Fibroblast of the aortic adventitia (primary cell): Measurements from ENCODE around the gene TMEM151B. TPM values are rescaled to one million over a fixed set of nuclear protein-coding genes. Genes with fewer than 3 reads are reported as not detected.
"Not testable (repeated sequence)": the region's sequence is repeated elsewhere in the genome, so short reads cannot be mapped to it uniquely, and the experiment has no call there.

ENCODE experiments used
- DNase-seq: peaks from one replicate; pipeline ENCODE4 v3.0.0-alpha.2; 2010; ENCODE audit warnings: low read depth
- H3K4me3 ChIP-seq: 2 replicates; pipeline ENCODE4 v1.5.1; 2011; ENCODE audit warnings: low read depth, mild to moderate bottlenecking, control low read depth, low read length, moderate library complexity
- total RNA-seq: library from RNA; depleted of rRNA; stranded (reverse); fragments of >200 nt; gene quantifications from 2 replicates; pipeline ENCODE4 v1.2.3, GENCODE V29; 2012; ENCODE audit warnings: low replicate concordance
- TF ChIP-seq, protein P1 (sequence below): IDR thresholded peaks from 2 replicates; pipeline ENCODE4 v1.5.1; 2011; ENCODE audit warnings: mild to moderate bottlenecking, low read length, control low read depth, inconsistent platforms; ENCODE audit not compliant: insufficient read depth

TMEM151B gene
- total RNA-seq, 1 donor, result not detected

DNA sequence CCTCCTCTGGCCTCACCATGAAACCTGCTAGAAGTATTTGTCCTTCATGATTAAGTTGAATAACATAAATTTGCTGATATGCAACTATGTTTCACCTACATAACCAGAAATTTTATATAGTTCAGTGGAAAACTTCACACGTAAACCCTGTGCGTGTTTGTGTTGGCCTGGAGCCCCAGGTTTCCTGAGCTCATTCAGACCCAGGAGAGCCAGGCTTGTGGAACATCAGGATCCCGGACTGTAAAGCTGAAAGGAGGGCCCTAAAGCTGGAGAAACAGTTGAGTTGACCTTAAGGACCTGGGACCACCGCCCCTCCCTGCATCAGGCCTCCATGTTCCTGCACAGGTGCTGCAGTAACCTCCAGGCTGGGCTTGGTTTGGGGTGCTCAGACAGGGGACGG, 69.1 kb downstream of the TMEM151B start:
- no peak overlapping the region for H3K4me3 ChIP-seq
- TF ChIP-seq, protein P1, sequence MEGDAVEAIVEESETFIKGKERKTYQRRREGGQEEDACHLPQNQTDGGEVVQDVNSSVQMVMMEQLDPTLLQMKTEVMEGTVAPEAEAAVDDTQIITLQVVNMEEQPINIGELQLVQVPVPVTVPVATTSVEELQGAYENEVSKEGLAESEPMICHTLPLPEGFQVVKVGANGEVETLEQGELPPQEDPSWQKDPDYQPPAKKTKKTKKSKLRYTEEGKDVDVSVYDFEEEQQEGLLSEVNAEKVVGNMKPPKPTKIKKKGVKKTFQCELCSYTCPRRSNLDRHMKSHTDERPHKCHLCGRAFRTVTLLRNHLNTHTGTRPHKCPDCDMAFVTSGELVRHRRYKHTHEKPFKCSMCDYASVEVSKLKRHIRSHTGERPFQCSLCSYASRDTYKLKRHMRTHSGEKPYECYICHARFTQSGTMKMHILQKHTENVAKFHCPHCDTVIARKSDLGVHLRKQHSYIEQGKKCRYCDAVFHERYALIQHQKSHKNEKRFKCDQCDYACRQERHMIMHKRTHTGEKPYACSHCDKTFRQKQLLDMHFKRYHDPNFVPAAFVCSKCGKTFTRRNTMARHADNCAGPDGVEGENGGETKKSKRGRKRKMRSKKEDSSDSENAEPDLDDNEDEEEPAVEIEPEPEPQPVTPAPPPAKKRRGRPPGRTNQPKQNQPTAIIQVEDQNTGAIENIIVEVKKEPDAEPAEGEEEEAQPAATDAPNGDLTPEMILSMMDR, result no peak
- DNase-seq, result no peak

DNA sequence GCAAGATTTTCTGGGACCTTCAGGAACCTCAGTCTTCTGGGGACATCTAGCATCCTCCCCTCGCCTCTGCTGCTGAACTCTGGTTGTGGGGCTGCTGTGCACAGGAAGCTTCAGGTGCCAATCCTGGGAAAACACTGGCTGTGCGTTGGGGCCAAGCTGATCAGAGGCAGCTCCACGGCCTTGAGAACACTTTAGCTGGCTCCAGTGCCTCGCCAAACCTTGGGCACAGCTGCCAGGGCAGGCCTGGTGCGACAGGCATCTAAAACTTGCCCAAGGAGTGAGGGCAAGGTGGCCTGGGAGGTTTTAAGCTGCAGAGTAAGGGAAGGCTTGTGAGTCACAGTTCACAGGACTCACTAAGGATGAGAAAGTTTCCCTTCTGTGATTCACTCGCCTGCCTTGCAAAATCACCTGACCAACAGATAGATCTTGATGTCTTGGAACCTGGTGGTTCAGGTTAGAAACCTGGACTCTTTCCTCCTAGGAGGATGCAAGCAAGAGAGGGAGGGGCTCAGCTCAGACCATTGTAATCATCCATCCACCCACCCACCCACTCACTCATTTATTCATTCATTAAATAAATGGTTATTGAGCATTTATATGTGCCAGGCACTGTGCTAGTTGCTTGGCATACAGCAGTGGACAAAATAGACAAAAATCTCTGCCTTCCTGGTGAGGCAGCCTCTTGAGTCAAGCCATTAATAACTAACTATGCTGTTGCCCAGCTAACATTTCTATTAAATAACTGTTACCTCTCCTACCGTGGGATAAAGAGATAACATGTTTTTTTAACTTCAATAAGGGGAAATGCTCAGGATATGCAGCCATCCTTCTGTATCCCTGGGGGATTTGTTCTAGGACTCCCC, 69.7 kb downstream of the TMEM151B start:
- DNase-seq, result no peak
- H3K4me3 ChIP-seq, result no peak overlapping the region
- TF ChIP-seq, protein P1, result no peak

DNA sequence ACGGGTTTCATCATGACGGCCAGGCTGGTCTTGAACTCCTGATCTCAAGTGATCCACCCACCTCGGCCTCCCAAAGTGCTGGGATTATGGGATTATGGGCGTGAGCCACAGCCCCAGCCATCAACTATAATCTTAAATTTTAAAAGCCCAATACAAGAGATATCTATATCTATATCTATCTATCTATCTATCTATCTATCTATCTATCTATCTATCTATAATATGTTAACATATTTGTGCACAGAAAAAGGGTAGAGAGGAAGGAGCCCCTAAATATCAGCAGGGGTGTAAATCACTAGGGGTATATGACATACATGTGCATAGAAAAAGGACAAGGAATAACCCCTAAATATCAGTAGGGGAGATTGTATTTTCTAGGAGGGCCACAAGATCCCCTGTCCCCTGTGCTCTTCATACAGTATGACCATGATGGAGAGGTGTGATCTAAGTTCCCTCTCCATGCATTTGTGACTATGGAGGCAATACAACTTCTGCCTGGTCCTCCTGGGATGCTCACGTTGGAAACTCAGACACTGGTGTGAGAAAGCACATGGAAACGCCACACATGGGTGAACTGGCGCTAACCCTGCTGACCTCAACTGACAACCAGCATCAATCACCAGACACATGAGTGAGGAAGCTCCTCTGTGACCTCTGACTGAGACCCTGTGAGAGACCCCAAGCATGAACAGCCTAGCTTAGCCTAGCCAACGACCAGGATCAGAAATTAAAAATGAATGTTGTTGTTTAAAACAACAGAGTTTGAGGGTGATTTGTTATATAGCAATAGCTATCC, 71.0 kb downstream of the TMEM151B start:
- TF ChIP-seq, protein P1, result no peak
- no peak overlapping the region for H3K4me3 ChIP-seq
- DNase-seq, result no peak

DNA sequence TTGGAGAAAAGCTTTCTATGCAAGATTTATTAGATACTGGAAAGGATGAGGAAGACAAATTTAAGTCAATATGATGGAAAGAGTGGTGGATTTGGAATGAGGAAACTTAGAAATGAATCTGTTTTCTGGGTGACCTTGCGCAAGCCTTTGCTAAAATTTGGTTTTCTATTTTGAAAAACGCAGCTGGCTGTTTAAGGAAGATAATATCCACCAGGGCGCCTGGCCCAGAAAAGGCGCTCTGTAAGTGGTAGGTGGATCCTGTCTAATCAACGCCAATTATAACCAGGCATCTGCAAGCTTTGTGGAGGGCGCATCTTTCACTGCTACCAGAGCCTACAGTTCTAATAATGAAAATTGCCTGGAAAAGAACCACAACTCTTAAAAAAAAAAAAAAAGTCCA, 71.8 kb downstream of the TMEM151B start:
- TF ChIP-seq, protein P1, result no peak
- DNase-seq, result peak; percentile 6
- no peak overlapping the region for H3K4me3 ChIP-seq

DNA sequence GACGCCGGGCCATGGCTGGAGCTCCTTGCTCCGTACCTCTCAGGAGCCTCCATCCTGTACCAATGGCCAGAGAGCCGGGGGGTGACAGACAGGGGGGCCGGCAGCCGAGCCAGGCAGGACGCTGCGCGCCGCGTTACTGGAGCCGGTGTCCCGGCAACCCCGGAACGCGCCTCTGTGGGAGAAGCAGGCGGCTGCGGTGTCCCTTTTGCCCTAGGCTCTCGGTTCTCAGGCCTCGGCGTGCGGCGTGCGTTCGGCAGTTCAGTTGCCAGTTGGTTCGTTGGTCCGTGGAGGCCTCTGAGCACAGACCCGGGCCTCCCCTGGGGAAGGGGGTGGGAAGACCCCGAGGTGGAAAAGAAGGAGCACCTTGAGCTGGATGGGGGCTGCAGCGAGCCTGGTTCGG, 72.2 kb downstream of the TMEM151B start, which contains the start of gene SPATS1:
SPATS1 (plus strand) TSS at position 162 of the 400 bp plus-strand sequence. CDS start 446 bp downstream, outside the sequence.
- no peak for DNase-seq
- TF ChIP-seq, protein P1, result no peak
- H3K4me3 ChIP-seq, result no peak within 1 kb of the TSS

DNA sequence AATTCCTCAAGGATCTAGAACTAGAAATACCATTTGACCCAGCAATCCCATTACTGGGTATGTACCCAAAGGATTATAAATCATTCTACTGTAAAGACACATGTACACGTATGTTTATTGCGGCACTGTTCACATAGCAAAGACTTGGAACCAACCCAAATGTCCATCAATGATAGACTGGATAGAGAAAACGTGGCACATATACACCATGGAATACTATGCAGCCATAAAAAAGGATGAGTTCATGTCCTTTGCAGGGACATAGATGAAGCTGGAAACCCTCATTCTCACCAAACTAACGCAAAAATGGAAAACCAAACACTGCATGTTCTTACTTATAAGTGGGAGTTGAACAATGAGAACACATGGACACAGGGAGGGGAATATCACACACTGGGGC, 76.6 kb downstream of the TMEM151B start:
- not testable (repeated sequence) for H3K4me3 ChIP-seq, DNase-seq

DNA sequence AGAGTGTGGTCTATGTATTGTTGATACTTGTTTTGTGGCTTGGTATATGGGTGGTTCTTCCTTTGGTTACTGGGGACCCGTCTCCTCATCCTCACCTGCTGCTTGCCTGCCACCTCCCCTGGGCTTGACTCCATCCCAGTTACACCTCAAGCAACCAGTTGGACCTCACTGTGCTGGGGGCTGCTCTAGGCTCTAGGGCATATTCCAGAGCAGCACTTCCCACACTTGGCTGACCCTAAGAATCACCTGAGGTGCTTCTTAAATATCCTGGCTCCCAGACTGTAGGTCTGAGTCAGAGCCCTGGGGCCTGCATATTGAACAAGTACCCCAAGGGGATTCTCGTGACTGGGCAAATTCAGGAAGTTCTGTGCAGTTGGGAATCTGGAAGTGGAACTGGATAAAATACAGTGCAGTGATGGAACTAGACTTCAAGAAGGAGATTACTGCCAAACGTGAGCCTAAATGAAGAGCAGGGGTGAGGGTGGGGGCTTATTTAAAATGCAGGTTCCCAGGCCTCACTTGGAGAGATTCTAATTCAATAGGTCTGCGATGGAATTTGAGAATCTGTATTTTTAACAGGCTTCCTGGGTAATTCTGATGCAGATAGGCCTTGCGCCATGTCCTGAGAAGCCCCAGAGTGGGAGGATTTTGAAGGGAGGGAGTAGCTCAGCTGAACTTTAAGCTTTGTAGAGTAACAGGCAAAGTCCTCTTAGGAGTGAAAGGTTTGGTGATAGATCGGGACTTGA, 79.8 kb downstream of the TMEM151B start:
- TF ChIP-seq, protein P1, result no peak
- no peak for DNase-seq
- no peak overlapping the region for H3K4me3 ChIP-seq

DNA sequence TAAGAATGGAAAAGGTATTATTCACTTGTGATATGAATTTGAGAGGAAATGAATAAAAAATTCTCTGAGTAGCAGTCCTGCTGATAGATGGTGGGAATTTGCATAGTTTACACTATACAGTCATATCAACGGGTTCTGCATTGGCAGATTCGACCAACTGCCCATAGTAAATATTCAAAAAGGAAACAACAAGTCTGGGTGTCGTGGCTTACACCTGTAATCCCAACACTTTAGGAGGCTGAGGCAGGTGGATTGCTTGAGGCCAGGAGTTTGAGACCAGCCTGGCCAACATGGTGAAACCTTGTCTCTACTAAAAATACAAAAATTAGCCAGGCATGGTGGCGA, 80.4 kb downstream of the TMEM151B start:
- not testable (repeated sequence) for DNase-seq, H3K4me3 ChIP-seq
